DMS53 treated with DMSO at 0.1 percent for 48 hours (cell line): ENCODE measurements around the gene IGF2BP2.

Source experiments
- DNase-seq: peaks from one replicate; lab custom pipeline; 2025; ENCODE audit not compliant: unreplicated experiment; lab: John Stamatoyannopoulos, UW

Gene IGF2BP2

GRCh38 chr3:185737740-185738680 is 86.8 kb downstream of the IGF2BP2 start:
- no peak for DNase-seq

GRCh38 chr3:185737020-185737419 is 87.8 kb downstream of the IGF2BP2 start:
- DNase-seq: no peak

GRCh38 chr3:185734725-185735096 is 90.1 kb downstream of the IGF2BP2 start:
- DNase-seq: no peak

- DNase-seq: peak; percentile 66
Measured at GRCh38 chr3:185733980-185734724, 90.7 kb downstream of the IGF2BP2 start.

GRCh38 chr3:185732782-185733181 is 92.1 kb downstream of the IGF2BP2 start:
- DNase-seq: no peak

- no peak for DNase-seq
Measured at GRCh38 chr3:185730550-185730949, 94.3 kb downstream of the IGF2BP2 start.

- no peak for DNase-seq
Measured at GRCh38 chr3:185729337-185730055, 95.3 kb downstream of the IGF2BP2 start.

- no peak for DNase-seq
Measured at GRCh38 chr3:185728630-185729336, 96.1 kb downstream of the IGF2BP2 start.

GRCh38 chr3:185727873-185728272 is 97.0 kb downstream of the IGF2BP2 start:
- DNase-seq: no peak

GRCh38 chr3:185726254-185726967 is 98.4 kb downstream of the IGF2BP2 start:
- no peak for DNase-seq

GRCh38 chr3:185724761-185725160 is 100.1 kb downstream of the IGF2BP2 start:
- DNase-seq: no peak

GRCh38 chr3:185724251-185724650 is 100.6 kb downstream of the IGF2BP2 start:
- DNase-seq: no peak

GRCh38 chr3:185722881-185723280 is 102.0 kb downstream of the IGF2BP2 start:
- DNase-seq: no peak

- DNase-seq: no peak
Measured at GRCh38 chr3:185721970-185722369, 102.9 kb downstream of the IGF2BP2 start.

GRCh38 chr3:185720326-185720725 is 104.5 kb downstream of the IGF2BP2 start:
- DNase-seq: no peak

GRCh38 chr3:185718736-185719593 is 105.9 kb downstream of the IGF2BP2 start:
- no peak for DNase-seq

- no peak for DNase-seq
Measured at GRCh38 chr3:185717627-185718402, 107.0 kb downstream of the IGF2BP2 start.

GRCh38 chr3:185717121-185717520 is 107.7 kb downstream of the IGF2BP2 start:
- no peak for DNase-seq
